ENCODE results near the gene CASP10. TPM values are rescaled to one million over a fixed set of nuclear protein-coding genes. Genes with fewer than 3 reads are reported as not detected.
"Not testable (repeated sequence)": the region's sequence is repeated elsewhere in the genome, so short reads cannot be mapped to it uniquely, and the experiment has no call there.

The CASP10 gene, protein sequence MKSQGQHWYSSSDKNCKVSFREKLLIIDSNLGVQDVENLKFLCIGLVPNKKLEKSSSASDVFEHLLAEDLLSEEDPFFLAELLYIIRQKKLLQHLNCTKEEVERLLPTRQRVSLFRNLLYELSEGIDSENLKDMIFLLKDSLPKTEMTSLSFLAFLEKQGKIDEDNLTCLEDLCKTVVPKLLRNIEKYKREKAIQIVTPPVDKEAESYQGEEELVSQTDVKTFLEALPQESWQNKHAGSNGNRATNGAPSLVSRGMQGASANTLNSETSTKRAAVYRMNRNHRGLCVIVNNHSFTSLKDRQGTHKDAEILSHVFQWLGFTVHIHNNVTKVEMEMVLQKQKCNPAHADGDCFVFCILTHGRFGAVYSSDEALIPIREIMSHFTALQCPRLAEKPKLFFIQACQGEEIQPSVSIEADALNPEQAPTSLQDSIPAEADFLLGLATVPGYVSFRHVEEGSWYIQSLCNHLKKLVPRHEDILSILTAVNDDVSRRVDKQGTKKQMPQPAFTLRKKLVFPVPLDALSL
- 10 to 100 TPM; 15.9 to 16.7 TPM for total RNA-seq

DNA sequence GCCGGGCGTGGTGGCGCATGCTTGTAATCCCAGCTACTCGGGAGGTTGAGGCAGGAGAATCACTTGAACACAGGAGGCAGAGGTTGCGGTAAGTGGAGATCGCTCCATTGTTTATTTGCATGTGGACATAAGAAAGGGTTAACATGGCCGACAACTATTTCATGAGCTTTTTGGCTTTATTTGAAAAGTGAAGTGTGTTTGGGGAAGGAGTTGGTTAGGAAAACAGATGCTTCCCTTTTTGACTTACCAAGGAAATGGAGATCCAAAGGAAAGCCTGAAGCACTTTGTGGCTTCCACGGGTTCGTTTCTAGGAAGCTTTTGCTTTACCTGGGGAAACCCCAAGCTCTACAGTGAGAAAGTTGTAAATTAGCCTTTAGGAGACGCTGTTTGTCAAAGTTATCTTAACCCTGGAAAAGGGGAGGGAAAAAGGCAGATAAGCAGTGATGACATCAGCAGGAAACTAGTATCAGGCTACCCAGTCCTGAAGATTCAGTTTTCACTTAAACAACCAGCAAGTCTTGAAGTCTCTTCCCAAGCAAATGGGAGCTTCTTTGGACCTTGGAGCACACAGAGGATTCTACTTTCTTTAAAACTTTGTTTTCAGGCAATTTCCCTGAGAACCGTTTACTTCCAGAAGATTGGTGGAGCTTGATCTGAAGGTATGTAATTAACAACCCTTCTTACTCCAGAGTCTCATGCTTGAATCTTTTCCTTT lies at the start of gene CASP10:
Gene CASP10, plus strand, starts transcription at position 492 of the 715 bp plus-strand sequence. CDS start 2,637 bp downstream, outside the sequence.
- ChIA-PET CTCF (interaction anchor here (0.6 to 5.8 kb wide), 32 partner anchors 12 to 982 kb away, joined by 3 to 215 read pairs (median 4); partner anchors contain the start of genes CASP8, CFLAR, NIF3L1 and ORC2), POLR2A (interaction anchor here (0.7 to 3.0 kb wide), 16 partner anchors 9 to 470 kb away, joined by 3 to 47 read pairs (median 4); partner anchors contain the start of genes CFLAR, CLK1, NIF3L1 and PPIL3)
- Mint-ChIP-seq H3K9me3 (no peaks in the 10 kb centered on the region), H3K4me1 (ENCODE audit: low read depth) (peaks cover 58% of the 10 kb centered on the region), H3K4me3 (peak within 1 kb of the TSS; percentile 85), H3K36me3 (peaks cover 14% of the 10 kb centered on the region), H3K27ac (peak within 1 kb of the TSS; percentile 90), H3K27me3 (no peaks in the 10 kb centered on the region)
- no peak for DNase-seq
- intact Hi-C loops (cut with micrococcal nuclease) = loop anchor here (1.0 to 5.0 kb wide), 7 partner anchors 49 to 368 kb away; partner anchors contain the start of gene CFLAR

DNA sequence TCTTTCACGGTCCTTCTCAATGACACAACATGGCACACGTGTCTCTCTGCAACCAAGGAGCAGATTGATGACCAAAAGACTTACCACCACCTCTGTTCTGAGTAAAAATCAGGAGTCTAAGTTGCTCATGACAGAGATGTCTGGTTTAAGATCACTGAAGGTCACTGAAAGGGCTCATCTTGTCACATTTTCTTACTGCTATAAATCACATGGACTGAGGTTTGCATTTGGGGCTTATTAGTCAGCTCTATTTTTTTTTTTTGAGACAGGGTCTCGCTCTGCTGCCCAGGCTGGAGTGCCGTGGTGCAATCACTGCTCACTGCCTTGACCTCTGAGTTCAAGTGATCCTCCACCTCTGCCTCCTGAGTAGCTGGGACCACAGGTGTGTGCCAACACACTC lies 47.6 kb upstream of the CASP10 start:
- Mint-ChIP-seq H3K4me3 (peak overlapping the region; percentile 54), H3K27ac (peak overlapping the region; percentile 89), H3K27me3 (no peaks in the 10 kb centered on the region), H3K4me1 (ENCODE audit: low read depth) (peaks cover 65% of the 10 kb centered on the region), H3K9me3 (no peaks in the 10 kb centered on the region), H3K36me3 (peaks cover 91% of the 10 kb centered on the region)
- intact Hi-C loops (cut with micrococcal nuclease) = no loop called here
- CTCF ChIA-PET = interaction anchor here (1.2 to 1.9 kb wide), 4 partner anchors 17 to 66 kb away, joined by 3 to 5 read pairs (median 4); no protein-coding TSS in a partner anchor
- POLR2A ChIA-PET = interaction anchor here (0.6 to 1.6 kb wide), 4 partner anchors 9 to 271 kb away, joined by 3 to 6 read pairs (median 4); partner anchors contain the start of gene CLK1
- no peak for DNase-seq

DNA sequence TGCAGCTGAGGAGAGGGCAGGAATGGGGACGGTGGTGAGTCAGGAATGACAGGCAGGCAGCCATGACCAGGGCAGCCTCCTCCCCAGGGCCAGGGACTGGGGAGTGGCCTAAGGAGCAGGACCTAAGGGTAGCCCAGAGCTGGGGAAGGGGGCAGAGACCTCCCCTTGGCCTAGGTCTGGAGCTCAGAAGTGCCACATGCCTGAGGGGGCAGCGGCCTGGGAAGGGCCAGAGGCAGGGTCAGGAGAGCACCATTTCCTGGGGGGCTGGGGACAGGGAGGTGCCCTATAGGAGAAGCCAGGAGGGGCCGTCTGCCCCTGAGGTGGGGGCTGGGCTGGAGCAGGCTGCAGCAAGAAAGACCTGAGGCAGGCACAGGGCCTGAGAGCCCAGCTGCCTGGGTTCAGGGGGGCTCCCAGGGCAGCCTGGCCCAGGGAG lies 46.0 kb upstream of the CASP10 start:
- H3K27me3 Mint-ChIP-seq = no peaks in the 10 kb centered on the region
- ChIA-PET CTCF (interaction anchor here (0.6 to 1.3 kb wide), 2 partner anchors 39 to 41 kb away, joined by 3 read pairs; no protein-coding TSS in a partner anchor), POLR2A (interaction anchor here (1.2 to 1.6 kb wide), 2 partner anchors 7 to 14 kb away, joined by 3 to 6 read pairs; no protein-coding TSS in a partner anchor)
- peaks cover 87% of the 10 kb centered on the region for H3K36me3 Mint-ChIP-seq
- H3K9me3 Mint-ChIP-seq = no peaks in the 10 kb centered on the region
- H3K27ac Mint-ChIP-seq = peak overlapping the region; percentile 89
- no peak for DNase-seq
- intact Hi-C loops (cut with micrococcal nuclease) = no loop called here
- H3K4me1 Mint-ChIP-seq (ENCODE audit: low read depth) = peaks cover 73% of the 10 kb centered on the region
- H3K4me3 Mint-ChIP-seq = no peak overlapping the region

DNA sequence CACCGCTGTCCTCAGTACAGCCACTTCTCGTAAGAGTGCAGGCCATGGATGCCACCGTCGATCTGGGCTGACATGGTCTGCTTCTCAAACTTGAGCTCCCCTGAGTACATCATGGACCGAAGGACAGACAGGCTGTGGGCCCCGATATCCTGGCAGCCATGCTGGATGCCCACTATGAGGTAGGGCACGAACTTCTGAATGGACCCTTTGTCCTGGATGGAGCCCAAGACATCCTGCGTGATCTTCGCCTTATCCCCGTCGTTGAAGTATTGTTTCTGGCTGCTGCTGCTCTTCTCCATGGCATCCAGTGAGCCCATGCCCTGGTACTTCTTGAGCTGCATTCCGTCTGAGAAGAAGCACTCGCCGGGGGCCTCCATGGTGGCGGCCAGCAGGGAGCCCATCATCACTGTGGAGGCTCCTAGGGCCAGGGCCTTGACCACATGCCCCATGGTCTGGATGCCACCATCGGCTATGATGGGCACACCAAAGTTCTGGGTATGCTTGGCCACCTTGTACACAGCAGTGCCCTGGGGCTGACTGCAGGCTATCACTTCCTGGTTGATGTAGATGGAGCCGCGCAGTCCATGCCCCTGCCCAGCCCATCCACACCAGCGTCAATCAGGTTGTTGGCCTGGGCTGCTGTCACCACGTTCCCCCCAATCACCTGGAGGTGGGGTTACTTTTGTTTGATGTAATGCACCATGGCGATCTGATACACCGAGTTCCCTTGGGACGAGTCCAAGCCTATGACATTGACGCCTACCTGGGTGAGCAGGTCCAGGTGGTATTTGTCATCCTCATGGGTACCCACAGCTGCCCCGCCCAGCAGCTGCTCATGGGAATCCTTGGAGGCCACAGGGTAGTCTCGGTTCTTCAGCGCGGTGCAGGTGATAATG lies 45.2 kb upstream of the CASP10 start:
- Mint-ChIP-seq H3K4me3 (no peak overlapping the region), H3K4me1 (ENCODE audit: low read depth) (peaks cover 67% of the 10 kb centered on the region), H3K36me3 (peaks cover 80% of the 10 kb centered on the region), H3K9me3 (no peaks in the 10 kb centered on the region), H3K27ac (peak overlapping the region; percentile 34), H3K27me3 (no peaks in the 10 kb centered on the region)
- intact Hi-C loops (cut with micrococcal nuclease) = no loop called here
- ChIA-PET POLR2A (interaction anchor here (1.2 kb wide), 1 partner anchor 13 kb away, joined by 3 read pairs; no protein-coding TSS in a partner anchor), CTCF (no interaction called here)
- no peak for DNase-seq

DNA sequence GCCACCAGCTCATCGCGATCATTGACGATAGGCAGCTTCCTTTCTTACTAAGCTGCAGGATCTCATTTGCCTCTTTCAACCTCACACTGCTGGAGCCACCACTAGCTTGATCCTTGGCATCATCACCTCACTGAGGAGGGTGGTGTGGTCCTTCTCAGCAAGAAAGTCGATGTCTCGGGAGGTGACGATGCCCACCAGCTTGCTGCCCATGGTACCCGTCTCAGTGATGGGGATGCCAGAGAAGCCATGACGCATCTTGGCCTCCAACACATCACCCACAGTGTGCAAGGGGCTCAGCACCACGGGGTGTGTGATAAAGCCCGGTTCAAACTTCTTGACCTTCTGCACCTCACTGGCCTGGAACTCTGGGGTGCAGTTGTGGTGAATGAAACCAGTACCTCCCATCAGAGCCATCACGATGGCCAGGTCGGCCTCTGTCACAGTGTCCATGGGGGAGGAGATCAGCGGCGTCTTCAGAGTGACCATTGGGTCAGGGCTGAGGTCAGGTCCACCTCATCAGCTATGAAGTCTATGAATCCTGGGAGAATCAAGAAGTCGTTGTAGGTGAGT lies 44.5 kb upstream of the CASP10 start:
- CTCF ChIA-PET = no interaction called here
- peak overlapping the region; percentile 17 for H3K4me3 Mint-ChIP-seq
- peaks cover 72% of the 10 kb centered on the region for H3K36me3 Mint-ChIP-seq
- peaks cover 60% of the 10 kb centered on the region for H3K4me1 Mint-ChIP-seq (ENCODE audit: low read depth)
- no peaks in the 10 kb centered on the region for H3K9me3 Mint-ChIP-seq
- H3K27ac Mint-ChIP-seq = peak overlapping the region; percentile 61
- H3K27me3 Mint-ChIP-seq = no peaks in the 10 kb centered on the region
- POLR2A ChIA-PET = no interaction called here
- no peak for DNase-seq
- intact Hi-C loops (cut with micrococcal nuclease) = no loop called here

DNA sequence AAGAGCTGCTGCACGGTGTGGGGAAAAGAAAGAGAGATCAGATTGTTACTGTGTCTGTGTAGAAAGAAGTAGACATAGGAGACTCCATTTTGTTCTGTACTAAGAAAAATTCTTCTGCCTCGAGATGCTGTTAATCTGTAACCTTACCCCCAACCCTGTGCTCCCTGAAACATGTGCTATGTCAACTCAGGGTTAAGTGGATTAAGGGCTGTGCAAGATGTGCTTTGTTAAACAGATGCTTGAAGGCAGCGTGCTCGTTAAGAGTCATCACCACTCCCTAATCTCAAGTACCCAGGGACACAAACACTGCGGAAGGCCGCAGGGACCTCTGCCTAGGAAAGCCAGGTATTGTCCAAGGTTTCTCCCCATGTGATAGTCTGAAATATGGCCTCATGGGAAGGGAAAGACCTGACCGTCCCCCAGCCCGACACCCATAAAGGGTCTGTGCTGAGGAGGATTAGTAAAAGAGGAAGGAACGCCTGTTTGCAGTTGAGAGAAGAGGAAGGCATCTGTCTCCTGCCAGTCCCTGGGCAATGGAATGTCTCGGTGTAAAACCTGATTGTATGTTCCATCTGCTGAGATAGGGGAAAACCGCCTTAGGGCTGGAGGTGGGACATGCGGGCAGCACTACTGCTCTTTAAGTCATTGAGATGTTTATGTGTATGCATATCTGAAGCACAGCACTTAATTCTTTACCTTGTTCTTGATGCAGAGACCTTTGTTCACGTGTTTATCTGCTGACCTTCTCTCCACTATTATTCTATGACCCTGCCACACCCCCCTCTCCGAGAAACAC lies 43.8 kb upstream of the CASP10 start:
- Mint-ChIP-seq H3K4me3 (peak overlapping the region; percentile 17), H3K36me3 (peaks cover 67% of the 10 kb centered on the region), H3K4me1 (ENCODE audit: low read depth) (peaks cover 59% of the 10 kb centered on the region), H3K27ac (peak overlapping the region; percentile 61)
- POLR2A ChIA-PET; CTCF ChIA-PET; H3K9me3 Mint-ChIP-seq; DNase-seq; intact Hi-C loops (cut with micrococcal nuclease); H3K27me3 Mint-ChIP-seq: not testable (repeated sequence)

DNA sequence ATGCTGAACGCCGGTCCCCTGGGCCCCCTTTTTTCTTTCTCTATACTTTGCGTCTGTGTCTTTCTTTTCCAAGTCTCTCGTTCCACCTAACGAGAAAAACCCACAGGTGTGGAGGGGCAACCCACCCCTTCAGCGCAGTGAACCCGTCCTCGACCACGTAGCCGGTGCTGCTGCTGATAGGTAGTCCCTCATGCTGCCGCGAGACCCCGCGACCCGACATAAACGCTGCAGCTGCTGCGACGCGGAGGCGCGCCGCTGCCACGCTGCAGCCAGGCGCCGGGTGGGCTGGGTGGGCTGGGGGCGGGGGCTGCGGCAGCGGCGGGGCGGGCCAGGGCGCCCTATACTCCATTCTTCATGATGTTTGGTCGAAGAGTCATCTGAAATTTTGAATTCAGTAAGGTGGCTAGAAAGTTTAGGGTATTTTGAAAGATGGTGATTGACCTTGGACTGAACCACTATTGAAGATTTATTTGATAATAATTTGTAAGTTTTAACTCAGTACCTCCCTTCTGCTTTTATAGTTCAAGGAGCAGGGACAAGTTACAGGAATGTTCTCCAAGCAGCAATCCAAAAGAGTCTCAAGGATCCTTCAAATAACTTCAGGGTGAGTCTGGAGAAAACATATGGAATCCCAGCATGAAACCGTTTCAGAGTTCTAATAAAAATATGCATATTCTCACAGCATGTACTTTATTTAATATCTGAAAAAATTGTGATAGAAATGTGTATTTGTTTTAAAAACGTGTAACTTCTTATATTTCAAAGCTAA lies 42.9 kb upstream of the CASP10 start:
- peaks cover 64% of the 10 kb centered on the region for H3K36me3 Mint-ChIP-seq
- no peak overlapping the region for H3K4me3 Mint-ChIP-seq
- no peaks in the 10 kb centered on the region for H3K9me3 Mint-ChIP-seq
- no peak for DNase-seq
- CTCF ChIA-PET = interaction anchor here (0.7 kb wide), 1 partner anchor 18 kb away, joined by 3 read pairs; no protein-coding TSS in a partner anchor
- H3K27me3 Mint-ChIP-seq = no peaks in the 10 kb centered on the region
- peaks cover 58% of the 10 kb centered on the region for H3K4me1 Mint-ChIP-seq (ENCODE audit: low read depth)
- intact Hi-C loops (cut with micrococcal nuclease) = no loop called here
- POLR2A ChIA-PET = no interaction called here
- no peak overlapping the region for H3K27ac Mint-ChIP-seq

DNA sequence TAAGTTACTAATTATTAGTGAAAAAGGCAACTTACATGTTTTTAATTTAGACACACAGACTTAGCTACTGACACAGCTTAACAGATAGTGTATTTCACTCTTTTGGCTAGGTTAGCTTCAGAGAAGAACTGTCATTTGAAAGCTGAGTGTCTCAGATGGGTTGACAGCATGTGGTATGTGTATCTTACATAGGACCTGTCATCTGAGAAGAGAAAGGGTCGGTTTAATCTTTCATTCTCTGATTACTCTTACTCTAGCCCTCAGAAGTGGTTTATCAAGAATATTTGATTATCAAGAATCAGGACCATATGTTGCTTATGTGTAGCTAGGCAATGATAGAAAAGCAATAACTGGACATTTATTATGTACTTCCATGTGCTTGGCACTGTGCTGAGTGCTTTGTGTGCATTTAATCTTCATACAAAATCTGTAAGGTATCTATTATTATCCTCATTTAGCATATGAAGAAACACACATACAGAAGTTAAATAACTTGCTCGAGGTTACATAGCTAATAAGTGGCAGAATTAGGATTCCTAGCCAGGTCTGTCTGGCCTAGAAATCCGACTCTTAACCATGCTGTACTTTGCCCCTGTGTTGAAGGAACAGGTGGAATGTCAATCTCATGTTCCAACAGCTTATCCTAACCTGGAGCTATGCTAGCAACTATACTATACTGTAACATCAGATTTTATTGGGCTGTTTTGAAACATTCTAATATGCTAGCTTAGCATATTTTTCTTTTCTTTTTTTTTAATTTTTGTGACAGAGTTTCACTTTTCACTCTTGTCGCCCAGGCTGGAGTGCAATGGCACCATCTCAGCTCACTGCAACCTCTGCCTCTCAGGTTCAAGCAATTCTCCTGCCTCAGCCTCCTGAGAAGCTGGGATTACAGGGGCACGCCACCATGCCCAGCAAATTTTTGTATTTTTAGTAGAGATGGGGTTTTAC lies 38.6 kb upstream of the CASP10 start:
- ChIA-PET POLR2A (interaction anchor here (1.0 to 1.7 kb wide), 3 partner anchors 9 to 26 kb away, joined by 3 to 6 read pairs (median 3); no protein-coding TSS in a partner anchor), CTCF (interaction anchor here (0.9 to 2.6 kb wide), 10 partner anchors 14 to 243 kb away, joined by 3 to 13 read pairs (median 6); partner anchors contain the start of gene CFLAR)
- Mint-ChIP-seq H3K27ac (peak overlapping the region; percentile 49), H3K36me3 (peaks cover 36% of the 10 kb centered on the region), H3K4me1 (ENCODE audit: low read depth) (peaks cover 38% of the 10 kb centered on the region), H3K27me3 (no peaks in the 10 kb centered on the region), H3K4me3 (no peak overlapping the region), H3K9me3 (no peaks in the 10 kb centered on the region)
- DNase-seq = no peak
- intact Hi-C loops (cut with micrococcal nuclease) = no loop called here

DNA sequence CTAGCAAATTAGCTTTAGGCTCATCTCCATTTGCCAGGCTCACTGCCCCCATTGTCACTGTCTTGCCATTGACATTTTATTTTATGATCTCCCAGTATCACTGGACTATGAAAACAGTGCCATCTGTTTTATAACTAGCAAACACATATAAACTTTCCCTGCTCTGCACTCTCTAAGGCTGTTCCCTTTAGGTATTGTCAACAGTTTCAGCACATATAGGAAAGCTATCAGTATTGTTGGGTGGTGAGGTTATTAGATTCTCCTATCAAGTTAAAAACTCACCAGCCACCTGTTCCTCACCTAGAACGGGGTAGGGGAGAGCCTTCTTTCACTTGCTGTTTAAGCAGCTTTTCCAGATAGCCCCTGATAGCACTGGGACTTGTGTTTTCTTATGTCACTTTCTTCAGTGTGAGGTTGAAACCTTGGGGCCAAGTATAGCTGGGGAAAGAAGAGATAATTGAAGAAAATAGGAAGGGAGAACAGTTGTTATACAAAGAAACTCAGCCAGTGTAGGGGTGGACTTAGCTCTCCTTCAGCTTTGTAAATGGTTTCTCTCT lies 34.4 kb upstream of the CASP10 start:
- Mint-ChIP-seq H3K27ac (peak overlapping the region; percentile 62), H3K36me3 (peaks cover 48% of the 10 kb centered on the region), H3K27me3 (no peaks in the 10 kb centered on the region), H3K9me3 (no peaks in the 10 kb centered on the region), H3K4me3 (no peak overlapping the region), H3K4me1 (ENCODE audit: low read depth) (peaks cover 45% of the 10 kb centered on the region)
- intact Hi-C loops (cut with micrococcal nuclease) = no loop called here
- POLR2A ChIA-PET = interaction anchor here (0.9 to 1.7 kb wide), 3 partner anchors 22 to 329 kb away, joined by 3 to 5 read pairs (median 4); no protein-coding TSS in a partner anchor
- DNase-seq = no peak
- CTCF ChIA-PET = interaction anchor here (1.1 to 2.0 kb wide), 2 partner anchors 30 to 84 kb away, joined by 5 to 9 read pairs; no protein-coding TSS in a partner anchor
